ENCODE results near the gene NLGN1. TPM values are rescaled to one million over a fixed set of nuclear protein-coding genes. Genes with fewer than 3 reads are reported as not detected.

Gene NLGN1
- total and polyA plus RNA-seq, 2 experiments from 2014 or later: 5.3 to 10.9 TPM

- no peak for TF ChIP-seq CTCF (IDR thresholded peaks at IDR 0.05; ENCODE audit: low read depth, low read length)
These were observed 495.0 kb downstream of the NLGN1 start for GRCh38 chr3:173892547-173892946.

GRCh38 chr3:173893066-173893465 is 495.5 kb downstream of the NLGN1 start:
- H3K4me3 ChIP-seq: no peak overlapping the region
- TF ChIP-seq CTCF (IDR thresholded peaks at IDR 0.05; ENCODE audit: low read depth, low read length): no peak
- no peaks in the 10 kb centered on the region for H3K27me3 ChIP-seq
- no peaks in the 10 kb centered on the region for H3K36me3 ChIP-seq
- no peak overlapping the region for H3K27ac ChIP-seq
- no peaks in the 10 kb centered on the region for H3K4me1 ChIP-seq (ENCODE audit: low read depth)
- DNase-seq (ENCODE audit: low read depth in 1 of 2, low spot score in 1 of 2): no peak
- H3K9me3 ChIP-seq (ENCODE audit: low read depth): no peaks in the 10 kb centered on the region

More at GRCh38 chr3:173892547-173892946, 495.0 kb downstream of the NLGN1 start:
- Histone ChIP-seq H3K4me3 (no peak overlapping the region), H3K27me3 (no peaks in the 10 kb centered on the region), H3K36me3 (no peaks in the 10 kb centered on the region), H3K27ac (no peak overlapping the region), H3K4me1 (ENCODE audit: low read depth) (no peaks in the 10 kb centered on the region), H3K9me3 (ENCODE audit: low read depth) (no peaks in the 10 kb centered on the region)
- DNase-seq (ENCODE audit: low read depth in 1 of 2, low spot score in 1 of 2): no peak

- Histone ChIP-seq H3K9me3 (ENCODE audit: low read depth) (no peaks in the 10 kb centered on the region), H3K27ac (no peak overlapping the region), H3K27me3 (no peaks in the 10 kb centered on the region), H3K36me3 (no peaks in the 10 kb centered on the region), H3K4me3 (no peak overlapping the region), H3K4me1 (ENCODE audit: low read depth) (no peaks in the 10 kb centered on the region)
- DNase-seq (ENCODE audit: low read depth in 1 of 2, low spot score in 1 of 2): no peak
- no peak for TF ChIP-seq CTCF (IDR thresholded peaks at IDR 0.05; ENCODE audit: low read depth, low read length)
These were observed 496.3 kb downstream of the NLGN1 start for GRCh38 chr3:173893835-173894234.

- Histone ChIP-seq H3K27ac (no peak overlapping the region), H3K4me1 (ENCODE audit: low read depth) (peaks cover 6% of the 10 kb centered on the region), H3K9me3 (ENCODE audit: low read depth) (no peaks in the 10 kb centered on the region), H3K27me3 (no peaks in the 10 kb centered on the region), H3K4me3 (no peak overlapping the region), H3K36me3 (no peaks in the 10 kb centered on the region)
- TF ChIP-seq CTCF (IDR thresholded peaks at IDR 0.05; ENCODE audit: low read depth, low read length): no peak
- no peak for DNase-seq (ENCODE audit: low read depth in 1 of 2, low spot score in 1 of 2)
These were observed 500.1 kb downstream of the NLGN1 start for GRCh38 chr3:173897631-173898030.

- no peak for DNase-seq (ENCODE audit: low read depth in 1 of 2, low spot score in 1 of 2)
- Histone ChIP-seq H3K36me3 (no peaks in the 10 kb centered on the region), H3K27me3 (no peaks in the 10 kb centered on the region), H3K27ac (no peak overlapping the region), H3K4me3 (no peak overlapping the region), H3K9me3 (ENCODE audit: low read depth) (no peaks in the 10 kb centered on the region), H3K4me1 (ENCODE audit: low read depth) (peaks cover 14% of the 10 kb centered on the region)
- TF ChIP-seq CTCF (IDR thresholded peaks at IDR 0.05; ENCODE audit: low read depth, low read length): no peak
These were observed 504.1 kb downstream of the NLGN1 start for GRCh38 chr3:173901649-173902048.

- H3K27ac ChIP-seq: no peak overlapping the region
- no peaks in the 10 kb centered on the region for H3K36me3 ChIP-seq
- H3K9me3 ChIP-seq (ENCODE audit: low read depth): no peaks in the 10 kb centered on the region
- no peaks in the 10 kb centered on the region for H3K27me3 ChIP-seq
- no peak for DNase-seq (ENCODE audit: low read depth in 1 of 2, low spot score in 1 of 2)
- peaks cover 14% of the 10 kb centered on the region for H3K4me1 ChIP-seq (ENCODE audit: low read depth)
- no peak overlapping the region for H3K4me3 ChIP-seq
- no peak for TF ChIP-seq CTCF (IDR thresholded peaks at IDR 0.05; ENCODE audit: low read depth, low read length)
These were observed 504.9 kb downstream of the NLGN1 start for GRCh38 chr3:173902401-173902800.

All from cardiac muscle cell (in vitro differentiated cells and primary cell).